ENCODE data around the gene ARHGAP32.

ARHGAP32 gene

DNA sequence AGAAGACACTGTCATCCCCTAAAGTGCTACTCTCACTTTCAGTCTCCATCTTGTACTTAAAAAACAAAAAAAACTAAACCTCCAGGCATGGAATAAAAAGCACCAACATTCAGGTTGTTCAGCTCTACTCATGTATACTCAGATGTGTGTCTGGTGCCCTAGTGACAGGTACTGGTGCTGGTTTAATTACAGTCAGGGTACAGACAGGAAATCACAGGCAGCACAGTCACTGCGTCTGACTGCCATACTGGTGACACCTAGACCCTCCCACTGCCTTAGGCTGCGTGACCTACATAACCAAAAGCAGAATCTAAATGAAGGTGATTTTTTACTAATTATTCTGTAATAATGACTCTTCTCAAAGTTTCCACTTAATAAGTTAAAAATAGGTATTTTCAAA is at the start of gene ARHGAP32:
ARHGAP32 (minus strand) TSS at position 176 of the 400 bp plus-strand sequence; CDS start at position 49, 127 bp downstream.
- DNase-seq (ENCODE audit: low read depth in 2 of 2) = no peak

DNA sequence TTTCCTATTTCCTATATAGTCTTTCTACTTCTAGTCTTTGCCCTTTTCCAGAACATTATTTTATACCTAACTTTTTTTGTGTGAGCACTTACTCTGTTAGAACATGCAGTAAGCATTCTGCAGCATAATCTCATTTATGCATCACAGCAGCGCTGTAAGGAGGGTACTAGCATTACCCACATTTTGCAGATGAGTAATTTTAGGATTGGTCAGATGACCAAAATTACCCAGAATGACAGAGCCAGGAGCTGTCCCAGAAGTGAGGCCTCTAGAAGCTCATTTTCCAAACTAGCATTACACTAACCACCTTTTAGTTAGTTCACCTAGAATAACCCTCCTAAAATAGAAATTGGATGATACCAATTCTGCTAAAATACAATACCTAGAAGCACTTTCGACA is 47.1 kb upstream of the ARHGAP32 start:
- DNase-seq (ENCODE audit: low read depth in 2 of 2) = no peak

DNA sequence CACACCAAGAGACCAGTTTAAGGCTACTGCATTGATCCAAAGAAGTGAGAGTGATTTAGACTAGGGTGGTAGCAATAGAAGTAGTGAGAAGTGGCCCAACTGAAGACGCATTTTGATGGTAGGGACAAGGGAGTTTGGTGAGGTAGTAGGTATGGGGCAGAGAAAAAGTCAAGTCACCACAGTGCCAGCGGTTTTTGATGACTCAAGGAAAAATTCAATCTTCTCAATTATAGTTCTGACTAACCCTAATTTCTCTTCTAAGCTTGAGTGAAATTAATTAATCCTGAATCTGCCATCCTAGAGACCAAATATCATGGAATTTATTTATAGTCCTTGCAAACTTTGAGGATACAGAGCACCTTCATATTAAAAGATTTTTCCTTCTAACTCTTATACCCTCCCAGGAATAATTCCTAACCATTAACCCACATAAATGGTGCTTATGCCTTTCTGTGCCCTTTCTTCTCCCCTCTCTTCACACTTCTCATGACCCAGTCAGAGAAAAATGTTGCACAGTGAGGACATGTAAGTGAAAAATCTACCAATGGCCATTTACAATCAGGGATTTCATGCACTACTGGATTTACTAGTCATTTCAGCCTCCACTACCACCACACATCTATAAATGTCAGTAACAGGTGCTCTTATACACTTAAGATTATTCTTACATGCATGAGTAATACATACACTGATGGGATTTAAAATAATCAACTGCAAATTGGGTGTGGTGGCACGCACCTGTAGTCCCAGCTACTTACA is 45.9 kb upstream of the ARHGAP32 start:
- no peak for DNase-seq (ENCODE audit: low read depth in 2 of 2)

DNA sequence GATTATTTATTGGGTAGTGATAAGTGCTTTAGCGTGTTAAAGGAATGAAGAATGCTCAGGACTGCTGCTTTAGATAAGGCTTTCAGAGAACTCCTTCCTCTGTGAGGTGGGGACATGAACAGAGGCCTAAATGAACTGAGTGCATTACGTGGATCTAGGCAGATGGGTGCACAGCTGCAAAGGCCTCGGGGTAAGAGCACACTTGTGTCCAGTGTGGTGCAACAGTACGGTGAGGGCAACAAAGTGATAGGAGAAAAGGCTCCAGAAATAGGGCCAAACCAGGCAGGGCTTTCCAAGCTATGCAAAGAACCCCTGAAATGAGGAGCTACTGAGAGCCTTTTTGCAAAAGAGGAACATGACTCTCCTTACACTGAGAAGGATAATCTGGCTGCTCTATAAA is 45.3 kb upstream of the ARHGAP32 start:
- DNase-seq (ENCODE audit: low read depth in 2 of 2) = no peak

DNA sequence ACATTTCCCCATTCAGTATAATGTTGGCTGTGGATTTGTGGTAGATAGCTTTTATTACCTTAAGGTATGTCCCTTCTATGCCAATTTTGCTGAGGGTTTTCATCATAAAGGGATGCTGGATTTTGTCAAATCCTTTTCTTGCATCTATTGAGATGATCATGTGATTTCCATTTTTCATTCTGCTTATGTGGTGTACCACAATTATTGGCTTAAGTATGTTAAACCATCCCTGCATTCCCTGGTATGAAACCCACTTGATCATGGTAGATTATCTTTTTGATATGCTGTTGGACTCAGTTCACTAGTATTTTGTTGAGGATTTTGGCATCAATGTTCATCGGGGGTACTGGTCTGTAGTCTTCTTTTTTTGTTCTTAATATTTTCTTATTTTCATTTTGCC is 44.7 kb upstream of the ARHGAP32 start:
- no peak for DNase-seq (ENCODE audit: low read depth in 2 of 2)

DNA sequence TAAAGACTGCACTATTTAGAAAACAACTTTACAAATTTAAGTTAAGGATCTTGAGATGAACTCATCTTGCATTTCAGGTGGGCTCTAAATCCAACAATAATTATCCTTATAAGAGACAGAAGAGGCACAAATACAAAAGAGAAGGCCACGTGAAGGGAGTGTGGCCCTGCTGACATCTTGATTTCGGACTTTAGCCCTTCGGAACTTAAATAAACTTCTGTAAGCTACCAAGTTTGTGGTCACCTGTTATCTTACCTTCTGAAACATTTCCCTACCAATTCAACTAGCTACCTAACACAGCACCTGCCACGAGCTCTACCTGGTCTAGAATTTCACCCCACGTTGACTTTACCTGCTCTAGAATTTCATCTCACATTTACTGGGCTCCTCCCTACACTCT is 42.9 kb upstream of the ARHGAP32 start:
- DNase-seq (ENCODE audit: low read depth in 2 of 2) = no peak

DNA sequence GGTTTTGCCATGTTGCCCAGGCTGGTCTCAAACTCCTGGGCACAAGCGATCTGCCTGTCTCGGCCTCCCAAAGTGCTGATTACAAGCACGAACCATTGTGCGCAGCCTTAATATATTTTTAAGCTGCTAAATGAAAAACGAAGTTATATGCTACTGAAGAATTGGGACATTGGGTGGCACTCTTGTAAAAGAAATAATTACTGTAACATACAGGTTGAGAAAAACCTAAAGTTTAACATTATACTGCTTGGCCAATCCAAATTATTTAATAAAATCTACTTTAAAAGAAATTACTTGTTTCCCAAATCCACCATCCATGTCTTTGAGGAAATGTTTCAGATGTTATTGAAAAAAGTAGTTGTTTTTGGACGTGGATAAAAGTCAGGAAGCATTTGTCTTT is 37.9 kb upstream of the ARHGAP32 start:
- DNase-seq (ENCODE audit: low read depth in 2 of 2) = no peak

DNA sequence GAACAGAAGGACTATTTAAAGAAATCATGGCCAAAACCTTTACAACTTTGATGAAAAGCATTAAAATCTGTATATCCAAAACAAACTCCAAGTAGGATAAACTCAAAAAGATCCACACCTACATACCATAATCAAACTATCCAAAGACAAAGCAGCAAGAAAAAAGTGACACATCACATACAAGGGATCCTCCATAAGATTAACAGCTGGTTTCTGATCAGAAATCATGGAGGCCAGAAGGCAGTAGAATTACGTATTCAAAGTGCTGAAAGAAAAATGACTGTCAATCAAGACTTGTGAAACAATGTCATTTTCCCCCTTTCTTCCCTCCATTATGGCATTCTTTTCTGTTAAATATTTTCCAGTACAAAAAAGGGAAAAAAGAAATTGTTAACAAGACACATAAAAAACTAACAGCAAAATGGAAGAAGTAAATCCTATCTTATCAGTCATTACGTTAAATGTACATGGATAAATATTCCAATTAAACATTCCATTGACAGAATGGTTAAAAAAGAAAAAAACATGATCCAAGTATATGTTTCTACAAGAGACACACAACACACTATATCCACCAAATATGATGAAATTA is 34.2 kb upstream of the ARHGAP32 start:
- no peak for DNase-seq (ENCODE audit: low read depth in 2 of 2)

DNA sequence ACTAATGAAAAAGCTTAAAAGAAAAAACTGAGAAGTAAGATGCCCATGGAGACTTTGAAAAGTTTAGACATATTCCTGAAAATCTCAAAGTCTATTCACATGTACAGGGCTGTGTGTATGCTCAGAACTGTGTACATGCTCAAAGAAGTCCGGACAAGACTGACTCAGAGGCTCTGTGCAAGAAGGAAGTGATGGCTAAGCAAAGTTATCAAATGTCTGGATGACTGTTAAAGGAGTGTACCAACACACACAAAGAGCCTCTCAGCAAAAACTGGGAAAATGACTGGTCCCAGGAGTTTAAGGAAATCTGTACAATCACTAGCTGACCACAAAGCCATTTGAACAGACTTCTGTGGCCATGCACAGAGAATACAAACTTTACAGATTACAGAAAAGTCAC is 33.1 kb upstream of the ARHGAP32 start:
- no peak for DNase-seq (ENCODE audit: low read depth in 2 of 2)

DNA sequence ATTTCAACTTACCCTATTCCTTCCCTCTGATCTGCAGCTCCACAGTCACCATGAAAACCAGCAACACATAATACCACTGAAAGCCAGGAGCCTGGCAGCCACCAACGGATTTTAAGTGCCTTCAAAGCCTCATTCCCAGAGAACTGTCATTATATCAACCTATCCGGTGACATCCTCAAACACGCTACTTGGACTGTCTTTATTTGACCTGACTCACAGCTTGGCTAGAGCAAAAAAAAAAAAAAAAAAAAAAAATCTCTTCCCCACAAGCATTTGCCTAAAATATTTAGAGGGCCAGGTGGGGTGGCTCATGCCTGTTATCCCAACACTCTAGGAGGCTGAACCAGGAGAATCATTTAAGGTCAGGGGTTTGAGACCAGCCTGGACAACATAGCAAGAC is 32.4 kb upstream of the ARHGAP32 start:
- no peak for DNase-seq (ENCODE audit: low read depth in 2 of 2)

DNA sequence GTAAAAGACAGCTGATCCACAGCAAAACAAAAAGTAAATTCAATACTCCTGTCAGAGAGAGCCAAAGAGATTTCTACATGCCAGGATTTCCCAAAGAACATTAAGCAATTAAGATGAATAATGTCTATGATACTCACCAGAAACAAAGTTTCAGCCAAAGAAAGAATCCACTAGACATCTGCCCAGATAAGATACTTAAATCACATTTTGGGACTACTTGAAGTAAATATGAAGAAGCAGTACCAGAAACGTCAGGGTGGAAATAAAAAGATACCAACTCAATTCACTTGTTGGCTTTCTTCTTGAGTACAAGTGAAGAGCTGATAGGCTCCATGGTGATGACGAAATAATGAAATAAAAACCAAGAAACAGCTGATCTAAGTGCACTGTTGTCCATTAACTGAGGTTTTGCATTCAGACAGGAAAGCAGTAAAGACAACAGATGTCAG is 31.6 kb upstream of the ARHGAP32 start:
- no peak for DNase-seq (ENCODE audit: low read depth in 2 of 2)

DNA sequence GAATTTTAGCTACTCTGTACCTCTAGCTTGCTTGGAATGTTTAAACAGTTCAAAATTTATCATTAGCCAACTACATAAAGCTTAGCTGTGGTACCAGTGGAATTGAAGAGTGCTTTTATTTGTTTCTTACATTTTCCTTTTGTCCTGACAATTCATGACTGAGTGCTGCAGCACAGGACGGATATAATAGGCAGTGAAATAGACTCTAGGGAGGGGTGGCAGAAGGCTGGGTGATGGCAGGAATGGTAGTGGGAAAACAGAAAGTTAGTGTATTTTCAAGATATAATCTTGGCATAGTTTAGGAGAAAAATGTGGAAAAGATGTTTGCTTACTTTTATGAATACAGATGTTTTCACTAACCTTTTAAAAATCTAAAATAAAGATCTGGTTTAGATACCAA is 31.1 kb upstream of the ARHGAP32 start:
- DNase-seq (ENCODE audit: low read depth in 2 of 2) = no peak

DNA sequence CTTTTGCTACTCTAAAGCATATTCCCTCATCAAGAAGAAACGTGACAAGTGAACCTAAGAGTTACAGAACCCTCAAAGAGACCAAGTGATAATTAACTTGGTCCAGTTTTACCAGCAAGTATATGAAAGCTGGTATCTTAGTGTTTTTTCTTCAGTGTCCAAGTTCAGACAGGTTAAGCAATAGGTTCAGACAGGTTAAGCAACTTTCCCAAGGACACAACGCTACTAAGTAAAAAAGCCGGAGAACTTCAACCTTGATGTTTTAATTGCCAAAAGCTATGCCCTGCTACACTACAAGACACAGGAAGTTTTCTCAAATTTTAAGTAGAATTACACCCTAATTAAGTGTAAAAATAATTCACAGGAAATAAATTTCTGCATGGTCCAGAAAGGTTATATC is 30.0 kb upstream of the ARHGAP32 start:
- DNase-seq (ENCODE audit: low read depth in 2 of 2) = no peak

DNA sequence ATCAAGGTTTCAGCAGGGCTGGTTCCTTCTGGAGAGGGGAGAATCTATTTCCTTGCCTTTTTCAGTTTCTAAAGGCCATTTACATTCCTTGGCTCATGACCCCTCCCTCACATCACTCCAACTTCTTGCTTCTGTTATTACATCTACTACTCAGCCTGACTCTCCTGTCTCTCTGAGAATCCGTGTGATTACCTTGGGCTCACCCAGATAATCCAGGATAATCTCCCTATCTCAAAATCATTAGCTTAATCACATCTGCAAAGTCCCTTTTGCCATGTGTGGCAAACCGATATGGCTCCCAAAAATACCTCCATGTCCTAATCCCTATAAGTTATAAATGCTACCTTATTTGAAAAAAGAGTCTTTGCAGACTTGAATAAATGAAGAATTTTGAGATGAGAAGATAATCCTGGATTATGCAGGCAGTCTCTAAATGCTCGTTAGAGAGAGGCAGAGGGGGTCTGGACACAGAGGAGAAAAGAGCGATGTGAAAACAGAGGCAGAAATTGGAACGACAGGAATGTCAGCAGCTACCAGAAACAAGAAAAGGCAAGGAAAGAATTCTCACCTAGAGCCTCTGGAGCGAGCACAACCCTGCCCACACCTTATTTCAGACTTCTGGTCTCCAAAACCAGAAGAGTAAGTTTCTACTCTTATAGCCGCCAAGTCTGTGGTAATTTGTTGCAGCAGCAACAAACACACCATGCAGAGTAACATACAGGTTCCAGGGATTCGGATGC is 23.6 kb upstream of the ARHGAP32 start:
- DNase-seq (ENCODE audit: low read depth in 2 of 2) = no peak

DNA sequence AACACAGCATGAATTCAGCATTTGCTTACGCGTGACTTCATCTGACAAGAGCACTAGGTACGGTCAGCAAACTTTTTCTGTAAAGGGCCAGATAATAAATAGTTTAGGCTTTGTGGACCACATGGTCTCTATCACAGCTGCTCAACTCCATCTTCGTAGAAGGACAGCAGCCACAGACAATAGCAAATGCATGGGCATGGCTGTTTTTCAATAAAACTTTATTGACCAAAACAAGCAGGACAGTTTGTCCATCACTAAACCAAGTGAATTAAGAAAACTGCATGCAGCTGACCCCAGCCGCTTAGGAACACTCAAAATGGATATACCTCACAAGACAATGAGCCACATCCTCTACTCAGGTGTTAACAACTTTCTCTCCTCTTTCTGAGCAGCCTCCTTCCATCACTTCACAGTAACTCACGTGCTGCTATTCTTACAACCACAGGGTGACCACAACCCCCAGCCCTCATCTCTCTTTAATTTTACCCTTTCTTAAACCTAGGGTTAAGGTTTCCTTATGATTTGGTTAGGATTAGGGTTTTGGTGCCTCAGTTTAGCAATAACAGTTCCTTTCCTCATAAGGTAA is 22.7 kb upstream of the ARHGAP32 start:
- no peak for DNase-seq (ENCODE audit: low read depth in 2 of 2)

DNA sequence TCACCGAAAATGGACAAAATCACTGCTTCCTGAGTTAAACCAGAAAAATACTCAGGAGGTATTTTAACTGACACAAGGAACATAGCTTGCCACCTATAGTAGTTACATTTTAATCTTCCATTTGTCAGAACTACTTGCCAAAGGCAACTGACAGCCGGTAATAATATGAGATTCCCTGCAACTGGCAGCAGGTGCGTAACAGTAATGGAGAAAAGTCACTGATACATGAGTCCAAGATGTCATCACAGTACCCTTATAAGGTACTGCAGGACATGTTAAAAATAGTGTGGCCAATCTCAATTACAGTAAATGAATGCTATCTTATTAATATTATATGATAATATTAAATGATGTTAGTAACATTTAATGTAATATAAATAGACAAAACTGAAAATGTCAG is 21.1 kb upstream of the ARHGAP32 start:
- DNase-seq (ENCODE audit: low read depth in 2 of 2) = no peak

DNA sequence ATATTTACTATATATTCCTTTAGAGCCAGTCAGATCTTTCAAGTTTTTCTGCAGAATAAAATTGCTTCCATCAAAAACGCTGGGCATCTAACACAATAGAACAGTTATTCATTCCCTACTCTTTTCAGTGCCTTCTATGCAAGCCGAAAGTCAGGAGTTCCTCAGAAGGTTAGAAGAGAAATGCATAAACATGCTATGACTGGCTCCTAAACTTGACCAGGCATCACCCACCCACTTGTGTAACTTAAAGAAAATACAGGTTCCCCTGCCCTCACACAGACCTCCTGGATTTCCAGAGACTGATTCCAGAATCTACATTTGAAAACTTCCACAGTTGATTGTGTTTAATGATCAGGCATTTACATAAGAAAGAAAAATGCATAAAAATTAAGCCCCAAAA is 19.3 kb upstream of the ARHGAP32 start:
- no peak for DNase-seq (ENCODE audit: low read depth in 2 of 2)

DNA sequence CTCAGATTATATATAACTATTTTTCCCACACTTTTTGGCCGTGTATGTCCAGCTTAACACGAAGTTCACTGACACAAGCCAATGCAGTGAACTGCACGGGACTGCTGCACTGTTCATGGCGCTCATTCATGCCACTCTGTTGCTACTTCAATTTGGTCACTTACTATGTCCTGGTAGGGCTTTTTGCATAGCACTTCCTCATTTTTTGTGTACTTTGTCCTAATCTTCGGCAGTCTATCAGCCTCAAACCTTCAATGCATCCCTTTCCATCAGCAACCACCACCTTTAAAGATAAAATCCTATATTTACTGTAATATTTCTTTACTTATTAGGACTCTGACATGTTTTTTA is 18.7 kb upstream of the ARHGAP32 start:
- DNase-seq (ENCODE audit: low read depth in 2 of 2) = no peak

DNA sequence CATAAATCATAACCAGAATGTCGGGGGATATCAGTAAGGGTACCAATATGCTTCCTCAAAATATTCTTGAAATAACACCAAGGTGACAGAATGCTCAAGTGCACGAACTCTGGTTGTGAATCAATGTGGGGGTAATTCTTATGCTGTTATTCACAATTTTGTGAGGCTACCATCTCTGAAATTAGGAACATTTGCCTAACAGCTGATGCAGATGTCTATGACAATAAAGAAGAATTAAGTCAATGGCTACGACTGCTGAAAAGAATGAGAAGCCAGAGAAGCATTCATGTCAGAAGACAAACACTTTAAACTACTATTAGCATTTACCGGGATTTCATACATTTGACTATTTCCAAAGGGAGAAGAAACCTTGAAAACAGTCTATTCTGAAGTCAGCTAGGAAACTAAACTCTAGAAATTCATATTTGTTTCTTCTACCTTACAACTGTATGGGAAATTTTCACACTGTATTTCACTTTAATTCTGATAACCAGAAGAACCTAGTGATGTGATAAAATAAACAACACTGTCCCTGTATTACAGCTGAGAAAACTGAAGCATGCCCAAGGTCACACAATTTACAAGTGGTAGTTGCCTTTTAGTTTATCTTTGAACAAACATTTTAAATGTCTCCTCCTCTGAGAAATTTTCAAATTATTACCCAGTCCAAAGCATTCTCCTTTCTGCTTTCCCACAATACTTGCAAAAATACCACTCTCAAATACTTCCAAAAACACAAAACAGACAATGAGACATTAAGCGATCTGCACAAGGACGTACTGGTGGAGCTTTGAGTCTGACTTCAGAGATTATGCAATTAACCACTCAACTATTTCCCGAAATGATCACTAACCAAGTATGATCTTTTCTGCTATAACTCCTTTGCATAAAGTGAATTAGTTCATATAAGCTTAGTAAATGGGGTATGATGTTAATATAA is 18.0 kb upstream of the ARHGAP32 start:
- DNase-seq (ENCODE audit: low read depth in 2 of 2) = no peak

DNA sequence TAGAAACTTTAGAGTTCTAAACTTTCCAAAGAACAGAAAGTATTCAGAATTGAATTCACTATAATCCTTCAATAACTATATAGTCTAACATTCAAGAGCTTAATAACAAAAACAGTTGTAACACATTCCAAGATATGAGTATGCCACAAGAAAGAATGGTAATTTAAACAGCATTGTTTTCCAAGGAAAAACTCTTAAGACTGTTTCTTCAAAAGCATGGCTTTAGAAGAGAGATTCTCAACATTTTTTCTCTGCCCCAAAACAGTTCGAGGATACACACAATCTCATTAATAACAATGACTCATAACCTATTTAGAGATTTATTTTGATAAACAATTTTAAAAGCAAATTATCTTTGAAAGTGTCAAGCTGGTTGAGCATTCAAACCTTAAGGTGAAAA is 16.7 kb upstream of the ARHGAP32 start:
- no peak for DNase-seq (ENCODE audit: low read depth in 2 of 2)

DNA sequence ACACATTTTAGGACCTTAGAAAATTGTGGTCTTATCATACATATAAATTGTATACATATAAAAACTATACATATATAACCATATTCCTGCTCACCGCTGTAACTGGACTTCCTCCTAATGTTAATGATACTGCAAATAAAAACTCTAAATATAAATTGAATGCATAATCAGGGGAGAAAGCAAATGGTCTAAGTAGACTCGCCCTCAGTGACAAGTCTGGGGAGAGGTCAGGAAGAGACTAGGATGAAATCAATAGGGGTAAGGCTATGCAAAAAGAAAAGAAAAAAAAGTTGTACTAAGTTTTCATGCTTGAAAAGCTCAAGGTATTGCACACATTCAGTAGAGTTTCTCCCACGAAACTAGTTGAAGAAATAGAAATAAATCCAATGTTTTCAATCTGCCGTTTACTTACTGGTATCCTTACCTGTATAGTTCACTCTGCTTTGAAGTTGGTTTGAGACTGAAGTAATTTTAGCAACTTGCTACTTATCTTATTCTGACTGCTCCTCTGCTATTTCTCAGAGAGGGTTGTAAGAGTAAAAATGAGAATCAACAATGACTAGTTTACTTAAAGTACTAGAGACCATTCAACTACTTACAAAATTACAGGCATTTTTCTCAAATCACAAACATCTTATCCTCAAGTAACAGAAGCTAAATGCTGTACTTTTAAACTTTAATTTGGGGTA is 12.2 kb upstream of the ARHGAP32 start:
- DNase-seq (ENCODE audit: low read depth in 2 of 2) = no peak

Data from activated CD4-positive, alpha-beta T cell treated with anti-CD3 and anti-CD28 coated beads for 24 hours (primary cell).